ENCODE results near the gene TEKT5.

DNA sequence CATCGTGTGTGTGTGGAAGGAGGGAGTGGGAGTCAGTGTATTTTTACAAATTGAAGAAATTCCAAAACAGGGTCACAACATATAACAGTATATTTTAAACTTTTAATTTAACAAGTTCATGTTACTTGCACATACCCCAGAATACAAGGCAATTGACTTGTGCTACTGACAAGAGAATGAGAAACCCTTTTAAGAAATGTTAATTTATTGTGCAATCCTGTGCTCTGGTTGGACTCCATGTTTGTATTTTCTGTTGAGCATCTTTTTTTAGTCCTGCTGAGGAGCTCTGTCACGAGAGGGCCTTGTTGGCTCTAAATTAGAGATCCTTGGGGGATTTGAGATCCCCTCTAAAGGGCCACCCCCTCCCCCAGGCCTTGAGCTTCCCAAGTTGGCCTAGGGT is 113.2 kb downstream of the TEKT5 start:
- TF ChIP-seq, protein P1, sequence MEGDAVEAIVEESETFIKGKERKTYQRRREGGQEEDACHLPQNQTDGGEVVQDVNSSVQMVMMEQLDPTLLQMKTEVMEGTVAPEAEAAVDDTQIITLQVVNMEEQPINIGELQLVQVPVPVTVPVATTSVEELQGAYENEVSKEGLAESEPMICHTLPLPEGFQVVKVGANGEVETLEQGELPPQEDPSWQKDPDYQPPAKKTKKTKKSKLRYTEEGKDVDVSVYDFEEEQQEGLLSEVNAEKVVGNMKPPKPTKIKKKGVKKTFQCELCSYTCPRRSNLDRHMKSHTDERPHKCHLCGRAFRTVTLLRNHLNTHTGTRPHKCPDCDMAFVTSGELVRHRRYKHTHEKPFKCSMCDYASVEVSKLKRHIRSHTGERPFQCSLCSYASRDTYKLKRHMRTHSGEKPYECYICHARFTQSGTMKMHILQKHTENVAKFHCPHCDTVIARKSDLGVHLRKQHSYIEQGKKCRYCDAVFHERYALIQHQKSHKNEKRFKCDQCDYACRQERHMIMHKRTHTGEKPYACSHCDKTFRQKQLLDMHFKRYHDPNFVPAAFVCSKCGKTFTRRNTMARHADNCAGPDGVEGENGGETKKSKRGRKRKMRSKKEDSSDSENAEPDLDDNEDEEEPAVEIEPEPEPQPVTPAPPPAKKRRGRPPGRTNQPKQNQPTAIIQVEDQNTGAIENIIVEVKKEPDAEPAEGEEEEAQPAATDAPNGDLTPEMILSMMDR (IDR thresholded peaks at IDR 0.05): no peak
- no peak for TF ChIP-seq POLR2A (IDR thresholded peaks at IDR 0.05)

All from lower leg skin (tissue), 3 donors.